Measurements from ENCODE around the gene MSRB2. TPM values are rescaled to one million over a fixed set of nuclear protein-coding genes. Genes with fewer than 3 reads are reported as not detected.
"Not testable (repeated sequence)": the region's sequence is repeated elsewhere in the genome, so short reads cannot be mapped to it uniquely, and the experiment has no call there.

The MSRB2 gene
- total RNA-seq, 2 experiments from 2014 or later, result 7.8 to 9.7 TPM

DNA sequence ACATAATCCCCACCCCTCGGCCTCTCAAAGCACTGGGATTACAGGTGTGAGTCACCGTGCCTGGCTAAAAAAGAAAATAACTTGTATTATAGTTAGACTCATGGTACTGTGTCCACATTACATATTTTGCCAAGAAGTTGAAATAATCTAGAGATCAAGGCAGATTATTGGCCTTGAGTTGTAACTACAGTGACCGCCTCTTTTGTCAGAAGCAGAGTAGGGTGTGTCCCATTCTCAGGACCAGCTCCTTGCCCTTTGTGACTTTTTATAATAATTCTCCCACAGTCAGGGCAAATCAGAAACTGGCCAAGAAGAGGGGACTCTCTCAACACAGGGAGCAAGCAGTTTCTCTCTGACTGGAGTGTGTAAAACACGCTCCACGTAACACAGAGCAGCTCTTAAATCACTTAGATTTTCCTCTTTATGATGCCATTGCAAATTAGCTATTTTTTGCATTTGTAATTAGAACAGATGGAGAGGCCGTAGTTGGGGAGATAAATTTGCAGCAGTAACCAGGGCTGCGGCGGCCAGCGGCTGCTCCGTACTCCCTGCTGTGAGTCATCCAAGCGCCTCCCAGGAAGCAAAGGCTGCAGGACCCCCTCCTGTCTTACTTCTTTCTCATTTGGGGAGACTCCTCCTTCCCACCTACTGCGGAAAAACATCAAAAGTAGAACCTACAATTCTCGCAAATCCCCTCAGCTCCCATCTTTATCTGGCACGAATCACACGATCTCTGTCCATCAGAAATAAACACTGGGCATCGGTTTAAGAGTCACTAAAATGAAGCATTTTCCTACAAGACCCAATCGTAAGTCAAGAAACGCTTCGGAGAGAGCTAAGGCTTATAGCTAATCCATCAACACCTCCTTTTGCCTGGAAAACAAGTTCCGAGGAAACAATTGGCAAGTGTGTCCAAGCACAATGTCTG lies 32.1 kb upstream of the MSRB2 start:
- ChIA-PET POLR2A (no interaction called here), CTCF (interaction anchor here (0.8 kb wide), 1 partner anchor 490 kb away, joined by 3 read pairs; no protein-coding TSS in a partner anchor)
- H3K9me3 Mint-ChIP-seq (ENCODE audit: insufficient read depth), result no peaks in the 10 kb centered on the region
- no peak overlapping the region for H3K27ac Mint-ChIP-seq
- DNase-seq, result no peak
- H3K4me3 Mint-ChIP-seq, result no peak overlapping the region
- peaks cover 2% of the 10 kb centered on the region for H3K4me1 Mint-ChIP-seq (ENCODE audit: low read depth)
- no peaks in the 10 kb centered on the region for H3K36me3 Mint-ChIP-seq (ENCODE audit: low read depth)
- no peak for ATAC-seq
- H3K27me3 Mint-ChIP-seq (ENCODE audit: low read depth), result peaks cover 11% of the 10 kb centered on the region

DNA sequence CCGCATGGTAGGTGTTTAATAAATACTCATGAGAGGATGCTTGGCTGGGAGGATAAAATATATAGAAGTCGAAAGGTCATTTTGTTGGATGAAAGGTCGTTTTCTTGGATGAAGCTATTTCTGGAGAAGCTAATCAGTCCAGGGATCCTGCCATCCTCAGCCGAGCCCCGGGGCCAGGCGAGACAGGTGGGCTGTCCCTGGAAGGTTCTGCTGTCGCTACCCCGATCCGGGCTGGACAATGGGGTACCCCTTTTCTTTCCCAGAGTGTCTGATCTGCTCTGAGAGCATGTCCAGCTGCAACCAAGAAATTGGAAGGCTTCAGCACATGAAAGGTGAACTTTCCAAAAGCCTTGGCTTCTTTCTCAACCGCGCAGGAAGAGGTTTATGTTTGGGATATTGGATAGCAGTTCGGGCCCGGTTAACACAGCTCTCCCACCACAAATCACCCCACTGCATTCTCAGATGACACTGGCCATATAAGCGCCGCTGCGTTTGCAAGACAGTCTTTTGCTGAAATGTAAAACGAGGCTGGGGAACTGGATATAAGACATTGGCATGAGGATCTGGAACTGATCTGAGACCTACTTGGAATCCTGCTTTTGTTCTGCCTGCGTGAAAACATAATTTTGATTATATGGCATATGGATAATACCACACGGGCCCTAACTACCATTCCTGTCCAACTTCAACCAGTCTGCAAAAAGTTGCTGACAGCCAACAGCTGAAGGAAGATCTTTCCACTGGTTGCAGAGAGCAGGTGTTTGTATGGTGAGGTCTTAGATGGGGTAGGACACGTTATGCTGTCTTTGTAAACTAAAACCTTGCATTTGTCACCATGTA lies 31.2 kb upstream of the MSRB2 start:
- ChIA-PET CTCF (interaction anchor here (0.8 kb wide), 1 partner anchor 491 kb away, joined by 3 read pairs; no protein-coding TSS in a partner anchor), POLR2A (no interaction called here)
- no peak overlapping the region for H3K4me3 Mint-ChIP-seq
- no peak overlapping the region for H3K27ac Mint-ChIP-seq
- DNase-seq (no peak), ATAC-seq (no peak)
- peaks cover 2% of the 10 kb centered on the region for H3K4me1 Mint-ChIP-seq (ENCODE audit: low read depth)
- H3K27me3 Mint-ChIP-seq (ENCODE audit: low read depth), result peaks cover 5% of the 10 kb centered on the region
- H3K36me3 Mint-ChIP-seq (ENCODE audit: low read depth), result no peaks in the 10 kb centered on the region
- no peaks in the 10 kb centered on the region for H3K9me3 Mint-ChIP-seq (ENCODE audit: insufficient read depth)

DNA sequence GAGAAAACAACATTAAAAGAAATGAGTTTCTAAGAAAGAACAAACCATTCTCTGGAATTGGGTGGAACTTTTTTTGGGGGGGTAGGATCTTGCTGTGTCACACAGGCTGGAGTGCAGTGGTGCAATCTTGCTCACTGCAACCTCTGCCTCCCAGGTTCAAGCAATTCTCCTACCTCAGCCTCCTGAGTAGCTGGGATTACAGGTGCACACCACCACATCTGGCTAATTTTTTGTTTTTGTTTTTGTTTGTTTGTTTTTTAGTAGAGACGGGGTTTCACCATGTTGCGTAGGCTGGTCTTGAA lies 30.6 kb upstream of the MSRB2 start:
- POLR2A ChIA-PET, result interaction anchor here (0.6 kb wide), 1 partner anchor 875 kb away, joined by 4 read pairs; no protein-coding TSS in a partner anchor
- H3K9me3 Mint-ChIP-seq (ENCODE audit: insufficient read depth); H3K27me3 Mint-ChIP-seq (ENCODE audit: low read depth); H3K4me3 Mint-ChIP-seq; H3K36me3 Mint-ChIP-seq (ENCODE audit: low read depth); DNase-seq; CTCF ChIA-PET; ATAC-seq; H3K27ac Mint-ChIP-seq; H3K4me1 Mint-ChIP-seq (ENCODE audit: low read depth): not testable (repeated sequence)

DNA sequence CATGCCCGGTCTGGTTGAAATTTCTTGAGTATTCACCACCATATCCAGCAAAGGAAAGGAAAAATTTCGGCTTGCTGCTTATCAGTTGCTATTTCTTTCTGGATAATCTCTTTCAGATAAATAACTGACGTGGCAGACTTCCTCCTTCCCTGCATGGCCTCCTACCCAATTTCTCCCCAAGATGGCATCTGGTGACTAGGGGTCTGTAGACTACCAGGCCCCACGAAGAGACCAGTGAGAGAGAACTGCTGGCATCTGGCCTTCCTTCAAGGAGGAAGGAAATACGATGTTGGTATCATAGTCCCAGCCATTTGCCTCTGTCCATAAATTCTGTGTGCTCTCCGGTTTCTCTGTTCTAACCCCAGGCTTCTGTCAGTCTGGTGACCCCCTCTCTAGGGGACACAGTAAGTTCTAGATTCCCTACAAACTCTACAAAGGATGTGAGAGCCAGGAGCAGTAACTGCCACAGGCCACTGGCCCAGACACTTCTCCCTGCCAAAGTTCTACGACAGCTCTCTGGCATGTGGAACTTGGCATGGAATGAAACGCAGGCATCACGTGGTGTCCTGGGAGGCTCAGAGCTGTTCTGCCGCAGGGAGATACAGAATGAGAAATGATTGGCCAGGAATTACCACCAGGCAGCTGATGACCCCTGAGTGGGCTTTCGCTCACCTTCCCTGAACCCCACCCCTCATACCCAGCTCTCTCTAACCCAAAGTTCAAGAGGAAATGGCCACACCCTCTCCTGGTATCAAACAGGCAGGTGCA lies 30.0 kb upstream of the MSRB2 start:
- H3K9me3 Mint-ChIP-seq (ENCODE audit: insufficient read depth), result no peaks in the 10 kb centered on the region
- H3K27ac Mint-ChIP-seq, result no peak overlapping the region
- ATAC-seq, result no peak
- CTCF ChIA-PET, result no interaction called here
- H3K4me3 Mint-ChIP-seq, result no peak overlapping the region
- peaks cover under 1% of the 10 kb centered on the region for H3K27me3 Mint-ChIP-seq (ENCODE audit: low read depth)
- POLR2A ChIA-PET, result interaction anchor here (0.6 kb wide), 2 partner anchors 450 to 874 kb away, joined by 3 to 4 read pairs; no protein-coding TSS in a partner anchor
- no peak for DNase-seq
- H3K36me3 Mint-ChIP-seq (ENCODE audit: low read depth), result no peaks in the 10 kb centered on the region
- H3K4me1 Mint-ChIP-seq (ENCODE audit: low read depth), result peaks cover 2% of the 10 kb centered on the region

DNA sequence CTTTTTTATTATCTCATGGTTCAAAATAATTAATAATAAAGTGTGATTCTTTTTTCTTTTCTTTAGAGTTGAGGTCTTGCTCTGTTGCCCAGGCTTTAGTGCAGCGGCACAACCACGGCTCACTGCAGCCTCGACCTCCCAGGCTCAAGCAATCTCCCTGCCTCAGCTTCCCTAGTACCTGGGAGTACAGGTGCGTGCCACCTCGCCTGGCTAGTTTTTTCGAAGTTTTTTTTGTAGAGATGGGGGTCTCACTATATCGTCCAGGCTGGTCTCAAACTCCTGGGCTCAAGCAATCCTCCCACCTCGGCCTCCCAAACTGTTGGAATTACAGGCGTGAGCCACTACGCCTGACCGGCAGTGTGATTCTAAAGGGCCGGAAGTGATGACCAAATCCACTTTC lies 28.0 kb upstream of the MSRB2 start:
- Mint-ChIP-seq H3K9me3 (ENCODE audit: insufficient read depth) (no peaks in the 10 kb centered on the region), H3K4me1 (ENCODE audit: low read depth) (peaks cover 2% of the 10 kb centered on the region), H3K27me3 (ENCODE audit: low read depth) (no peaks in the 10 kb centered on the region), H3K27ac (no peak overlapping the region), H3K36me3 (ENCODE audit: low read depth) (no peaks in the 10 kb centered on the region), H3K4me3 (no peak overlapping the region)
- ChIA-PET POLR2A (no interaction called here), CTCF (no interaction called here)
- DNase-seq (no peak), ATAC-seq (no peak)

DNA sequence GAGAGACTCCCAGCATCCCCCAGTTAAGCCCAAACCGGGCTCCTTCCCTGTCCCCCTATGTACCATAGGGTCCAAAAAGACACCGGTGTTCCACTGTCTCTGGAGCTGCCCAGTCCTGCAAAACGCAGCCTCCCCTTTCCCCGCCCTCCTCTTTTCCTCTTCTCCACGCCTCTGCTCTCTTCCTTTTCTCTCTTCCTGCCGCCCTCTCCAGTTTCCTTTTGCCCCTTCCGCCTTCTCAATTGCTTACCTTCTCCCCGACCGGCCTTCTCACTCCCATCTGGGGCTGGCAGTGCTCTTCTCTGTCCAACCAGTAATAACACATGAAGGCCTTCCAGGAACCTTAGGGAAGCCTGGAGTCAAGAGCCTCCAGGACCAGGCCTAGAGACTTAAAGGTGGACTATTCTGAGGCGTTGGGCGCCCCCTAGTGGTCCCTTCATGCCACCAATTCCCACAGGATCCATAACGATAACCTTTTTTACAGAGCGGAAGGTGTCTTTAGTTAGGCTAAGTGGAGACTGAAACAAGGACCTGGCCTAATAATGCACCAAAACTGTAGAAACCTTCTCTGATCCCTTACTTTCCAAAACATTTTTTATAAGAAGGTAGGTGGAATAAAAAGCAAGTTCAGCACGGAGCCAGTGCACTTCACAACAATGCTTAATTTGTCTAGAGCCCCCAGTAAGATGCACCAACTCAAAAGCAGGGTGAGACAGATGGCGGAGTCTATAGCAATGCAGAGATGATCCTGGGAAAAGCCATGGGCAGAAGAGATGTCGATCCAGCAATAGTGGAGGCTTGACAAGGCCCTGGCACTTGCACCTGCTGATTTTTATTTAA lies 27.2 kb upstream of the MSRB2 start:
- Mint-ChIP-seq H3K36me3 (ENCODE audit: low read depth) (no peaks in the 10 kb centered on the region), H3K9me3 (ENCODE audit: insufficient read depth) (no peaks in the 10 kb centered on the region), H3K4me1 (ENCODE audit: low read depth) (peaks cover 2% of the 10 kb centered on the region), H3K27me3 (ENCODE audit: low read depth) (no peaks in the 10 kb centered on the region), H3K27ac (no peak overlapping the region), H3K4me3 (no peak overlapping the region)
- POLR2A ChIA-PET, result no interaction called here
- ATAC-seq, result peak; percentile 64
- CTCF ChIA-PET, result interaction anchor here (1.0 kb wide), 1 partner anchor 346 kb away, joined by 3 read pairs; no protein-coding TSS in a partner anchor
- peak; percentile 72 for DNase-seq

DNA sequence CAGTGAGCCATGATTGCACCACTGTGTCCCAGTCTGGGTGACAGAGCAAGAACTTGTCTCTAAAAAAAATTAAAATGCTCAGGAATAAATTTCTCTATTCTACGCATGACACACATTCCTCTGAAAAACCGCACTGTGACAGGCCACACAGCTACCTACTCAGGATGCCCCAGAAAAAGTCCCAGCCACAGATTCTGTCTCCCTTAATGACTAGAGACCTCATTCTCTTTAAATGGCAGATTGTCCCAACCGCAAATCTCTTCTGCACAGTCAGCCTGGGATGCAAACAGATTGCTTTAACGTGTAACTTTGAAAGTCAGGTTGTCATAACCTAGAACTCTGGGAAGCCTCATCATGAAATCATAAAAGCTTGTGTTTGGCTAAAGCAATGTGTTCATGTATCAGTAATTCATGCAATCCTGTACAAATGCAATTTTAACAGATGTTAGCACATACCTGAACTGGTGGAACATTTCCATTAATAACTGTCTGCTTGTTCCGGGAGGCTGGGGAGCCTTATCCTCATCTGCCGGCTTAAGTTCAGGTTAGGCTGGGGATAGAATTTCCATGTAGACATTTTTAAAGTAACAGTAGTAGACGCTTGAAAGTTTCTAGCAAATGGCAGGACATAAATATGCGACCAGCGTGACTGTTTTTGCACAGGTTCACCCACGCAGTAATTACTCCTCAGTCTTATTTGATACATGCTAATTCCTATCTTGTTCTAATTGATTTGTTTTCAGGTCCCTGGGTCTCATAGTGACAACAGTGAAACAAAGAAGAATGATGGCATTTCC lies 26.2 kb upstream of the MSRB2 start:
- Mint-ChIP-seq H3K4me3 (no peak overlapping the region), H3K27me3 (ENCODE audit: low read depth) (peaks cover 3% of the 10 kb centered on the region), H3K36me3 (ENCODE audit: low read depth) (no peaks in the 10 kb centered on the region), H3K4me1 (ENCODE audit: low read depth) (peaks cover 2% of the 10 kb centered on the region), H3K9me3 (ENCODE audit: insufficient read depth) (no peaks in the 10 kb centered on the region), H3K27ac (no peak overlapping the region)
- ATAC-seq, result no peak
- POLR2A ChIA-PET, result no interaction called here
- no peak for DNase-seq
- CTCF ChIA-PET, result interaction anchor here (0.7 to 1.0 kb wide), 2 partner anchors 27 to 347 kb away, joined by 3 read pairs; no protein-coding TSS in a partner anchor

DNA sequence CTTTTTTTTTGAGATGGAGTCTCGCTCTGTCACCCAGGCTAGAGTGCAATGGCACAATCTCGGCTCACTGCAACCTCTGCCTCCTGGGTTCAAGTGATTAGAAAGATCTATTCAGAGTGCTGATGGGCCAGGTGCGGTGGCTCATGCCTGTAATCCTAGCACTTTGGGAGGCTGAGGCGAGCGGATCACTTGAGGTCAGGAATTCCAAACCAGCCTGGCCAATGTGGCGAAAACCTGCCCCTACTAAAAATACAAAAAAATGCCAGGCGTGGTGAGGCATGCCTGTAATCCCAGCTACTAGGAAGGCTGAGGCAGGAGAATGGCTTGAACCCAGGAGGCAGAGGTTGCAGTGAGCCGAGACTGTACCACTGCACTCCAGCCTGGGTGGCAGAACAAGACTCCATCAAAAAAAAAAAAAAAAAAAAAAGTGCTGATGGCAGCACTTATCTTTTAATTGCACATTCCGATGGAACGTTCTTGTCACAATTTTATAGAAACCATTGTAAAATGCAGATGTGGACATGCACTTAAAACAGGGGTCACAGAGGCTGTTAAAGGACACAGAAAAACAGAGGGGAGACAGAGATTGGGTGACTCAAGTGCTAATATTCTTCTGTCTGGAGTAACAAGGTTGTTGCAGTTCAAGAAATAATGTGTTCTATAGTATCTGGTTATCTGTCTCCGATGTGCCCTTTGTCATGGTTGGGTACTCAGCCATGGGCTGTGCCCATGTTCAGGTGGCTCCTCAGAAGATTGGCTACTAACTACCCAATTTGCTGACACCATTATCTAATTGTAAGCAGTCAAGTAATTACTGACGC lies 25.1 kb upstream of the MSRB2 start:
- H3K4me3 Mint-ChIP-seq, CTCF ChIA-PET: not testable (repeated sequence)

DNA sequence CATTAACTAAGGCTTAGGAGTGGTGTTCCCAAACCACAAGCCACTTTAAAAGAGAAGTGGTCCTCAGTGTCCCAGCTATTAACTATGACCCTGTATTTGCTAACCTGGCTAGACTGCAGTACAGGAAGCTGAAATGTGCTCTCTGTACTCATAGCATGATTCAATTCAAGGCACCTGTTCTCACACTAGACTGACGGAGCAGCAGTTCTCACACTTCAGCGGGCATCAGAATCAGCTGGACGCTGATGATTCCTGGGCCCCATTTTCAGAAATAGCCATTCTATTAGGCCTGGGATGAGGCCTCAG lies 24.5 kb upstream of the MSRB2 start:
- Mint-ChIP-seq H3K9me3 (ENCODE audit: insufficient read depth) (no peaks in the 10 kb centered on the region), H3K4me1 (ENCODE audit: low read depth) (peaks cover 2% of the 10 kb centered on the region), H3K27ac (no peak overlapping the region), H3K4me3 (no peak overlapping the region), H3K27me3 (ENCODE audit: low read depth) (peaks cover 6% of the 10 kb centered on the region), H3K36me3 (ENCODE audit: low read depth) (no peaks in the 10 kb centered on the region)
- ChIA-PET CTCF (no interaction called here), POLR2A (no interaction called here)
- no peak for DNase-seq
- ATAC-seq, result no peak

More for the DNA sequence above, 25.1 kb upstream of the MSRB2 start:
- ATAC-seq; DNase-seq; H3K27me3 Mint-ChIP-seq (ENCODE audit: low read depth); POLR2A ChIA-PET; H3K36me3 Mint-ChIP-seq (ENCODE audit: low read depth); H3K9me3 Mint-ChIP-seq (ENCODE audit: insufficient read depth); H3K4me1 Mint-ChIP-seq (ENCODE audit: low read depth); H3K27ac Mint-ChIP-seq: not testable (repeated sequence)

DNA sequence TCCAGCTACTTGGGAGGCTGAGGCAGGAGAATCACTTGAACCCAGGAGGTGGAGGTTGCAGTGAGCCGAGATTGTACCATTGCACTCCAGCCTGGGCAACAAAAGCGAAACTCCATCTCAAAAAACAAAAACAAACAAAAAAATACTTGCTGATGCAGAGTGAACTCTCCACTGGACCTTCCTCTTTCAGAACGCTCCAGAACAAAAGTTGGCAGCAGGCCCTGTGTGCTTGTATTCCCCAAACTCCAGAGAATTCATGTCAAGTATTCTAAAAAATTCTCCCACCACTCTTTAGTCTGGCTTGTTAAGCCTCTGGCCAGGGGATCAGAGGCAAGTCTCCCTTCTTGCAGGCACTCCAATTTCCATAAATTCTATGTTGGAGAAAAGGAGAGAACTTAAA lies 22.8 kb upstream of the MSRB2 start:
- POLR2A ChIA-PET, result not testable (repeated sequence)
- H3K27me3 Mint-ChIP-seq (ENCODE audit: low read depth), result peaks cover 15% of the 10 kb centered on the region

More for the DNA sequence above, 22.8 kb upstream of the MSRB2 start:
- DNase-seq; H3K9me3 Mint-ChIP-seq (ENCODE audit: insufficient read depth); CTCF ChIA-PET; H3K36me3 Mint-ChIP-seq (ENCODE audit: low read depth); H3K27ac Mint-ChIP-seq; H3K4me1 Mint-ChIP-seq (ENCODE audit: low read depth); ATAC-seq; H3K4me3 Mint-ChIP-seq: not testable (repeated sequence)
